NCI-H748 treated with DMSO at 0.1 percent for 48 hours (cell line): ENCODE measurements around the gene ERMARD.
"Not testable (repeated sequence)": the region's sequence is repeated elsewhere in the genome, so short reads cannot be mapped to it uniquely, and the experiment has no call there.

Experiments
- DNase-seq: peaks from one replicate; lab custom pipeline; 2025; lab: John Stamatoyannopoulos, UW

Gene ERMARD

GRCh38 chr6:169738204-169738975 lies 13.0 kb upstream of the ERMARD start:
- no peak for DNase-seq

- DNase-seq, result peak; percentile 60
Measured at GRCh38 chr6:169738976-169739529, 12.4 kb upstream of the ERMARD start.

GRCh38 chr6:169741344-169741743 lies 10.1 kb upstream of the ERMARD start:
- no peak for DNase-seq

GRCh38 chr6:169745405-169745804 lies 6.0 kb upstream of the ERMARD start:
- no peak for DNase-seq

- no peak for DNase-seq
Measured at GRCh38 chr6:169746556-169746955, 4.9 kb upstream of the ERMARD start.

- no peak for DNase-seq
Measured at GRCh38 chr6:169752074-169752623, 727 bp downstream of the ERMARD start.

- no peak for DNase-seq
Measured at GRCh38 chr6:169755162-169755561, 3.7 kb downstream of the ERMARD start.

- DNase-seq, result no peak
Measured at GRCh38 chr6:169763308-169763707, 11.9 kb downstream of the ERMARD start.

- DNase-seq, result no peak
Measured at GRCh38 chr6:169763881-169764280, 12.5 kb downstream of the ERMARD start.

- DNase-seq, result not testable (repeated sequence)
Measured at GRCh38 chr6:169765789-169766188, 14.4 kb downstream of the ERMARD start.

- no peak for DNase-seq
Measured at GRCh38 chr6:169766232-169766631, 14.8 kb downstream of the ERMARD start.

GRCh38 chr6:169766921-169767736 lies 15.7 kb downstream of the ERMARD start:
- no peak for DNase-seq

- DNase-seq, result no peak
Measured at GRCh38 chr6:169774347-169774746, 22.9 kb downstream of the ERMARD start.

GRCh38 chr6:169775321-169775720 lies 23.9 kb downstream of the ERMARD start:
- DNase-seq, result no peak

GRCh38 chr6:169776379-169776778 lies 25.0 kb downstream of the ERMARD start:
- no peak for DNase-seq

- DNase-seq, result no peak
Measured at GRCh38 chr6:169777896-169778295, 26.5 kb downstream of the ERMARD start.

- no peak for DNase-seq
Measured at GRCh38 chr6:169778646-169779045, 27.2 kb downstream of the ERMARD start.

- no peak for DNase-seq
Measured at GRCh38 chr6:169779092-169779815, 27.8 kb downstream of the ERMARD start.

GRCh38 chr6:169779896-169780295 lies 28.5 kb downstream of the ERMARD start:
- DNase-seq, result no peak

- no peak for DNase-seq
Measured at GRCh38 chr6:169780571-169781091, 29.2 kb downstream of the ERMARD start.

- no peak for DNase-seq
Measured at GRCh38 chr6:169782966-169783365, 31.5 kb downstream of the ERMARD start.

- DNase-seq, result no peak
Measured at GRCh38 chr6:169783401-169783800, 32.0 kb downstream of the ERMARD start.
